ENCODE measurements around the gene SLC17A8.

SLC17A8 gene

GRCh38 chr12:100439797-100440196 is 82.9 kb downstream of the SLC17A8 start:
- Histone ChIP-seq H2AFZ (ENCODE audit: low read depth) (no peak overlapping the region), H3K36me3 (ENCODE audit: insufficient read depth) (no peaks in the 10 kb centered on the region), H3K9ac (no peak overlapping the region), H3K4me1 (ENCODE audit: low read depth, poor library complexity, severe bottlenecking) (no peaks in the 10 kb centered on the region), H3K4me2 (no peak overlapping the region), H3K4me3 (IDR thresholded peaks at IDR 0.05; ENCODE audit: insufficient read depth, low read depth, low read length) (no peak overlapping the region), H4K20me1 (ENCODE audit: insufficient read depth) (no peaks in the 10 kb centered on the region), H3K27me3 (ENCODE audit: insufficient read depth, low read depth) (no peaks in the 10 kb centered on the region), H3K27ac (no peak overlapping the region), H3K79me2 (ENCODE audit: insufficient read depth, low read depth) (no peaks in the 10 kb centered on the region)
- TF ChIP-seq CTCF (conservative IDR thresholded peaks at IDR 0.05; ENCODE audit: low read depth, low read length), result no peak

- no peak for TF ChIP-seq CTCF (conservative IDR thresholded peaks at IDR 0.05; ENCODE audit: low read depth, low read length)
- H3K27ac ChIP-seq, result no peak overlapping the region
- no peaks in the 10 kb centered on the region for H3K27me3 ChIP-seq (ENCODE audit: insufficient read depth, low read depth)
- no peaks in the 10 kb centered on the region for H3K79me2 ChIP-seq (ENCODE audit: insufficient read depth, low read depth)
- H2AFZ ChIP-seq (ENCODE audit: low read depth), result no peak overlapping the region
- no peaks in the 10 kb centered on the region for H3K4me1 ChIP-seq (ENCODE audit: low read depth, poor library complexity, severe bottlenecking)
- no peaks in the 10 kb centered on the region for H4K20me1 ChIP-seq (ENCODE audit: insufficient read depth)
- H3K4me2 ChIP-seq, result no peak overlapping the region
- H3K4me3 ChIP-seq (IDR thresholded peaks at IDR 0.05; ENCODE audit: insufficient read depth, low read depth, low read length), result no peak overlapping the region
- no peak overlapping the region for H3K9ac ChIP-seq
- H3K36me3 ChIP-seq (ENCODE audit: insufficient read depth), result no peaks in the 10 kb centered on the region
Measured at GRCh38 chr12:100442403-100442802, 85.5 kb downstream of the SLC17A8 start.

- no peak overlapping the region for H3K4me3 ChIP-seq (IDR thresholded peaks at IDR 0.05; ENCODE audit: insufficient read depth, low read depth, low read length)
- TF ChIP-seq CTCF (conservative IDR thresholded peaks at IDR 0.05; ENCODE audit: low read depth, low read length), result no peak
- H3K4me1 ChIP-seq (ENCODE audit: low read depth, poor library complexity, severe bottlenecking), result no peaks in the 10 kb centered on the region
- H4K20me1 ChIP-seq (ENCODE audit: insufficient read depth), result no peaks in the 10 kb centered on the region
- H3K36me3 ChIP-seq (ENCODE audit: insufficient read depth), result no peaks in the 10 kb centered on the region
- no peak overlapping the region for H2AFZ ChIP-seq (ENCODE audit: low read depth)
- H3K79me2 ChIP-seq (ENCODE audit: insufficient read depth, low read depth), result no peaks in the 10 kb centered on the region
- H3K9ac ChIP-seq, result no peak overlapping the region
- H3K27me3 ChIP-seq (ENCODE audit: insufficient read depth, low read depth), result no peaks in the 10 kb centered on the region
- no peak overlapping the region for H3K4me2 ChIP-seq
- H3K27ac ChIP-seq, result no peak overlapping the region
Measured at GRCh38 chr12:100443434-100443833, 86.6 kb downstream of the SLC17A8 start.

GRCh38 chr12:100445081-100445481 is 88.2 kb downstream of the SLC17A8 start:
- Histone ChIP-seq H3K9ac (no peak overlapping the region), H3K36me3 (ENCODE audit: insufficient read depth) (no peaks in the 10 kb centered on the region), H3K27ac (no peak overlapping the region), H3K27me3 (ENCODE audit: insufficient read depth, low read depth) (no peaks in the 10 kb centered on the region), H3K4me2 (no peak overlapping the region), H3K79me2 (ENCODE audit: insufficient read depth, low read depth) (no peaks in the 10 kb centered on the region), H2AFZ (ENCODE audit: low read depth) (no peak overlapping the region), H3K4me1 (ENCODE audit: low read depth, poor library complexity, severe bottlenecking) (no peaks in the 10 kb centered on the region), H4K20me1 (ENCODE audit: insufficient read depth) (no peaks in the 10 kb centered on the region), H3K4me3 (IDR thresholded peaks at IDR 0.05; ENCODE audit: insufficient read depth, low read depth, low read length) (no peak overlapping the region)
- no peak for TF ChIP-seq CTCF (conservative IDR thresholded peaks at IDR 0.05; ENCODE audit: low read depth, low read length)
